HG03060 (cell line): ENCODE data around the gene SREK1.
"Not testable (repeated sequence)": the region's sequence is repeated elsewhere in the genome, so short reads cannot be mapped to it uniquely, and the experiment has no call there.

ENCODE experiments used
- ATAC-seq: cut with Tn5 transposase; IDR thresholded peaks from one replicate; pipeline ENCODE4 v1.9.1; 2021; ENCODE audit warnings: low read depth, moderate number of reproducible peaks; ENCODE audit not compliant: unreplicated experiment

Gene SREK1

GRCh38 chr5:66209794-66210193, 65.7 kb downstream of the SREK1 start:
- no peak for ATAC-seq

GRCh38 chr5:66213533-66213932, 69.4 kb downstream of the SREK1 start:
- ATAC-seq = no peak

GRCh38 chr5:66222455-66222854, 78.4 kb downstream of the SREK1 start:
- ATAC-seq = no peak

- not testable (repeated sequence) for ATAC-seq
These were observed 78.8 kb downstream of the SREK1 start for GRCh38 chr5:66222896-66223295.

GRCh38 chr5:66223637-66224036, 79.5 kb downstream of the SREK1 start:
- no peak for ATAC-seq

GRCh38 chr5:66224274-66224673, 80.2 kb downstream of the SREK1 start:
- ATAC-seq = no peak

GRCh38 chr5:66224773-66225553, 80.9 kb downstream of the SREK1 start:
- ATAC-seq = no peak

GRCh38 chr5:66230551-66230950, 86.5 kb downstream of the SREK1 start:
- no peak for ATAC-seq

GRCh38 chr5:66231508-66231907, 87.4 kb downstream of the SREK1 start:
- no peak for ATAC-seq

GRCh38 chr5:66232275-66232674, 88.2 kb downstream of the SREK1 start:
- ATAC-seq = no peak

GRCh38 chr5:66232706-66233445, 88.8 kb downstream of the SREK1 start:
- ATAC-seq = no peak
